Peyer's patch (tissue), 4 donors: ENCODE measurements around the gene C1orf35.

Source experiments
- CTCF ChIP-seq, 6 experiments: fragments of 450-650 bp in 4 of 6; fragments of 200-600 bp in 2 of 6; sonication (generic) in 1 of 6; IDR thresholded peaks; one replicate each; pipeline ENCODE4 v1.5.1; 2017 to 2019; ENCODE audit warnings: antibody characterized with exemption in 6 of 6, mild to moderate bottlenecking in 3 of 6, moderate library complexity in 1 of 6
- POLR2A ChIP-seq, 2 donors: fragments of 450-650 bp; IDR thresholded peaks; one replicate each; pipeline ENCODE4 v1.5.1; 2017; ENCODE audit warnings: antibody characterized with exemption in 2 of 2, mild to moderate bottlenecking in 2 of 2, moderate library complexity in 2 of 2

- TF ChIP-seq CTCF (IDR thresholded peaks at IDR 0.05) (no peak), POLR2A (IDR thresholded peaks at IDR 0.05) (no peak)
Observed at GRCh38 chr1:228120857-228121489, 17.8 kb upstream of the C1orf35 start.
